H1 (cell line): ENCODE data around the gene MYO15B. TPM values are rescaled to one million over a fixed set of nuclear protein-coding genes. Genes with fewer than 3 reads are reported as not detected.

ENCODE experiments used
- CTCF ChIA-PET: fragments of 300-600 bp; sonication (Branson Sonifier 250); formaldehyde crosslinking; loops from one replicate; lab custom pipeline; 2021; ENCODE audit not compliant: partially characterized antibody; lab: Charles Lee
- POLR2A ChIA-PET: fragments of 300-600 bp; sonication (Branson Sonifier 250); formaldehyde crosslinking; loops from one replicate; lab custom pipeline; 2021; ENCODE audit warnings: inconsistent platforms; ENCODE audit not compliant: partially characterized antibody; lab: Charles Lee
- DNase-seq, 2 experiments: peaks; one replicate each; pipeline versions ENCODE4 v3.0.0 to v3.0.0-alpha.2; 2010 to 2022; ENCODE audit warnings: low spot score in 2 of 2, low read depth in 1 of 2, mixed read lengths in 1 of 2
- FAIRE-seq: peaks from 2 replicates; lab custom pipeline; 2011; peaks lifted over from hg19 to GRCh38; lab: Jason Lieb, UNC
- H2AFZ ChIP-seq: 2 replicates; pipeline ENCODE4 v1.8.1; 2012; ENCODE audit warnings: low read length, inconsistent platforms
- H2AK5ac ChIP-seq: 2 replicates; pipeline ENCODE4 v1.6.1; 2013; ENCODE audit warnings: low read depth, low read length
- H2BK120ac ChIP-seq: replicated peaks from 2 replicates; pipeline ENCODE3; 2013; ENCODE audit warnings: low read depth, low read length, inconsistent platforms
- H2BK12ac ChIP-seq: 2 replicates; pipeline ENCODE4 v1.6.1; 2013; ENCODE audit warnings: low read depth, low read length
- H2BK15ac ChIP-seq: 2 replicates; pipeline ENCODE4 v1.6.1; 2013; ENCODE audit warnings: low read length
- H2BK20ac ChIP-seq: 2 replicates; pipeline ENCODE4 v1.6.1; 2013; ENCODE audit warnings: low read length
- H2BK5ac ChIP-seq: 2 replicates; pipeline ENCODE4 v1.6.1; 2013; ENCODE audit warnings: low read depth, low read length
- H3K14ac ChIP-seq: 2 replicates; pipeline ENCODE4 v1.6.1; 2013; ENCODE audit warnings: inconsistent platforms; ENCODE audit not compliant: insufficient read length
- H3K18ac ChIP-seq: 2 replicates; pipeline ENCODE4 v1.6.1; 2013; ENCODE audit warnings: low read length; ENCODE audit errors: extremely low read depth
- H3K23ac ChIP-seq: 2 replicates; pipeline ENCODE4 v1.6.1; 2013; ENCODE audit warnings: inconsistent platforms; ENCODE audit not compliant: insufficient read length
- H3K23me2 ChIP-seq: 2 replicates; pipeline ENCODE4 v1.6.1; 2013; ENCODE audit warnings: low read depth, low read length
- H3K27ac ChIP-seq: 2 replicates; pipeline ENCODE4 v1.6.1; 2011; ENCODE audit warnings: low read depth, low read length, inconsistent platforms
- H3K27me3 ChIP-seq, 4 experiments: replicated peaks in 1 of 4; 1 replicate in 1 of 4; 2 replicates in 3 of 4; pipeline versions ENCODE4 v1.6.1 to v1.8.1; 2011 to 2013; ENCODE audit warnings: low read length in 3 of 4, mild to moderate bottlenecking in 3 of 4, inconsistent platforms in 2 of 4, mixed read lengths in 2 of 4, moderate library complexity in 1 of 4; ENCODE audit not compliant: control insufficient read depth in 3 of 4, insufficient read depth in 3 of 4; ENCODE audit errors: extremely low read depth in 1 of 4
- H3K36me3 ChIP-seq, 4 experiments: 2 replicates each; pipeline versions ENCODE4 v1.6.1 to v1.8.1; 2011 to 2013; ENCODE audit warnings: mild to moderate bottlenecking in 4 of 4, low read length in 3 of 4, moderate library complexity in 2 of 4, control low read depth in 1 of 4, inconsistent platforms in 1 of 4; ENCODE audit not compliant: insufficient read depth in 4 of 4, control insufficient read depth in 2 of 4
- H3K4ac ChIP-seq: replicated peaks from 2 replicates; pipeline ENCODE3; 2013; ENCODE audit warnings: low read length, low read depth, mixed read lengths, inconsistent platforms; ENCODE audit not compliant: insufficient read length
- H3K4me1 ChIP-seq, 4 experiments: replicated peaks in 1 of 4; 1 replicate in 1 of 4; 2 replicates in 3 of 4; pipeline versions ENCODE4 v1.6.1 to v1.8.1; 2011 to 2013; ENCODE audit warnings: low read length in 3 of 4, inconsistent platforms in 2 of 4, mixed read lengths in 1 of 4; ENCODE audit not compliant: insufficient read depth in 4 of 4, control insufficient read depth in 3 of 4
- H3K4me2 ChIP-seq, 2 experiments: 2 replicates each; pipeline versions ENCODE4 v1.6.1 to v1.8.1; 2011 to 2013; ENCODE audit warnings: low read depth in 2 of 2, low read length in 2 of 2, control low read depth in 1 of 2, inconsistent platforms in 1 of 2, mild to moderate bottlenecking in 1 of 2; ENCODE audit not compliant: insufficient read depth in 1 of 2
- H3K4me3 ChIP-seq, 4 experiments: fragments of 200-600, 300-600 bp in 1 of 4; sonication (generic), shearing (Covaris generic), sonication (Bioruptor Twin) in 1 of 4; 2 replicates each; pipeline versions ENCODE4 v1.5.1 to v1.8.1; 2011 to 2016; ENCODE audit warnings: low read length in 4 of 4, low read depth in 3 of 4, control low read depth in 2 of 4, inconsistent platforms in 2 of 4, mild to moderate bottlenecking in 2 of 4, mixed read lengths in 1 of 4, moderate library complexity in 1 of 4; ENCODE audit not compliant: insufficient read depth in 2 of 4; ENCODE audit errors: extremely low read depth in 1 of 4
- H3K56ac ChIP-seq: replicated peaks from 2 replicates; pipeline ENCODE3; 2013; ENCODE audit warnings: low read depth, mild to moderate bottlenecking, mixed read lengths, low read length, inconsistent platforms; ENCODE audit not compliant: insufficient read length
- H3K79me1 ChIP-seq: 2 replicates; pipeline ENCODE4 v1.6.1; 2013; ENCODE audit warnings: low read depth, low read length, control low read depth
- H3K79me2 ChIP-seq, 2 experiments: 2 replicates each; pipeline versions ENCODE4 v1.6.1 to v1.8.1; 2012 to 2013; ENCODE audit warnings: low read length in 2 of 2, mild to moderate bottlenecking in 2 of 2, inconsistent platforms in 1 of 2; ENCODE audit not compliant: insufficient read depth in 2 of 2, control insufficient read depth in 1 of 2
- H3K9ac ChIP-seq, 4 experiments: replicated peaks in 1 of 4; 1 replicate in 1 of 4; 2 replicates in 3 of 4; pipeline versions ENCODE4 v1.6.1 to v1.8.1; 2011 to 2013; ENCODE audit warnings: low read depth in 3 of 4, low read length in 3 of 4, control low read depth in 2 of 4, mild to moderate bottlenecking in 2 of 4, moderate library complexity in 2 of 4, inconsistent platforms in 1 of 4; ENCODE audit errors: extremely low read depth in 1 of 4
- H3K9me3 ChIP-seq, 2 experiments: 2 replicates each; pipeline versions ENCODE4 v1.6.1 to v1.8.1; 2012 to 2013; ENCODE audit warnings: mild to moderate bottlenecking in 2 of 2, moderate library complexity in 2 of 2, control low read depth in 1 of 2, inconsistent platforms in 1 of 2, low read depth in 1 of 2, low read length in 1 of 2, mixed read lengths in 1 of 2; ENCODE audit not compliant: insufficient read depth in 2 of 2
- H4K20me1 ChIP-seq, 2 experiments: replicated peaks in 1 of 2; 2 replicates each; pipeline versions ENCODE3 to v1.8.1; 2011 to 2013; ENCODE audit warnings: inconsistent platforms in 2 of 2, low read length in 2 of 2, mild to moderate bottlenecking in 1 of 2; ENCODE audit not compliant: insufficient read depth in 2 of 2, control insufficient read depth in 1 of 2
- H4K5ac ChIP-seq: 2 replicates; pipeline ENCODE4 v1.6.1; 2013; ENCODE audit warnings: low read length, low read depth, mixed read lengths, inconsistent platforms; ENCODE audit not compliant: insufficient read length
- H4K8ac ChIP-seq: 2 replicates; pipeline ENCODE4 v1.8.0; 2013; ENCODE audit warnings: mild to moderate bottlenecking, moderate library complexity, low read length, inconsistent platforms; ENCODE audit not compliant: insufficient read depth; ENCODE audit errors: extremely low read depth
- H4K91ac ChIP-seq: replicated peaks from 2 replicates; pipeline ENCODE3; 2013; ENCODE audit warnings: low read length, mixed read lengths, inconsistent platforms; ENCODE audit not compliant: insufficient read length
- CEBPB ChIP-seq: IDR thresholded peaks from 2 replicates; pipeline ENCODE4 v1.6.1; 2012; ENCODE audit warnings: low read depth, low read length
- EZH2 ChIP-seq: fragments of 200-600 bp; sonication (generic); IDR thresholded peaks from 2 replicates; pipeline ENCODE4 v1.7.1; 2012; ENCODE audit warnings: low read depth, mild to moderate bottlenecking, moderate library complexity, low read length, inconsistent platforms; ENCODE audit not compliant: severe bottlenecking
- SIRT6 ChIP-seq: IDR thresholded peaks from one replicate; pipeline ENCODE4 v1.7.1; 2012; ENCODE audit warnings: low read length, inconsistent platforms
- SUZ12 ChIP-seq: fragments of 200-600 bp; sonication (generic); IDR thresholded peaks from 2 replicates; pipeline ENCODE4 v1.6.1; 2012; ENCODE audit warnings: mild to moderate bottlenecking, inconsistent platforms, low read length, moderate library complexity, mixed read lengths
- WGBS, 2 experiments: shearing (Covaris generic) in 1 of 2; methylation state at CpG; one replicate each; pipeline versions ENCODE4 v1.1.6 to v1.1.7; 2013 to 2015; ENCODE audit warnings: low lambda C conversion rate in 2 of 2, mixed read lengths in 2 of 2, inconsistent platforms in 1 of 2, low coverage in 1 of 2, missing lambda C conversion rate in 1 of 2; ENCODE audit not compliant: insufficient replicate concordance in 2 of 2, insufficient coverage in 1 of 2, insufficient read length in 1 of 2; ENCODE audit errors: extremely low coverage in 1 of 2, missing lambda C conversion rate in 1 of 2; 5-methylcytosine and 5-hydroxymethylcytosine counted together
- polyA plus RNA-seq, 7 experiments: library from polyadenylated mRNA; depleted of rRNA in 3 of 7; stranded (reverse) in 5 of 7; unstranded in 2 of 7; fragments of >200 nt in 5 of 7; fragments of 200-250 nt in 2 of 7; gene quantifications; 1 replicate in 5 of 7; 2 replicates in 1 of 7; 4 replicates in 1 of 7; pipeline versions ENCODE4 v1.2.1 to v1.2.3, GENCODE V29; 2011 to 2013; ENCODE audit warnings: missing spikeins in 2 of 7, mixed read lengths in 2 of 7
- total RNA-seq: library from RNA; stranded (reverse); fragmentation: NEBNext Ultra II Directional; extraction: Animal tissue kit (Norgen Biotek cat#: 25700); gene quantifications from 2 replicates; pipeline ENCODE4 v1.2.1, GENCODE V29; 2021

Gene MYO15B
- total and polyA plus RNA-seq, 2 of the 8 experiments (the other 6 are each of a cell fraction or from before 2014, with no cell fraction given), result 7.1 to 11.2 TPM

DNA sequence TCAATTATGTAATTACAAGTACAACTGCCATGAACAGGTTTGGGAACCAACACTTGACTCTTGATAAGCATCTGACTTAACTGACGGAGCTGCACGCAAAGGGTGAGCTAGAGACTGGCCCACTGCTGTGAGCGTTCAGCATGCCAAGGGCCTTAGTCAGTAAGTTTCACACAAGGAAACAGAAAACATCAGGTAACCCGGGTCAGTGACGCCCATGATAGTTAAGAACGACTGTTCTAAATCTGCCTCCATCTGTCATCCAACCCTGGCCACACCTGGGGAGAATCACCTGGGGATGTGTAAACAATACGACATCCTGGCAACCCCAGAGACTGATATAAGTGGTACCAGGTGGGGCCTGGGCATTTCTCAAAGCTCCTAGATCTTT, 57.9 kb downstream of the MYO15B start:
- CTCF ChIA-PET, result interaction anchor here (0.9 to 59.2 kb wide), 6 partner anchors 1 to 119 kb away, joined by 3 to 2200 read pairs (median 160); partner anchors contain the start of genes GALK1, RECQL5, SAP30BP and SMIM5
- POLR2A ChIA-PET, result interaction anchor here (1.0 to 1.9 kb wide), 7 partner anchors 8 to 112 kb away, joined by 3 to 7 read pairs (median 3); no protein-coding TSS in a partner anchor
- FAIRE-seq, result no peak

More for the DNA sequence above, 57.9 kb downstream of the MYO15B start:
- Histone ChIP-seq H3K9me3 (no peaks in the 10 kb centered on the region), H3K36me3 (peaks cover 4 to 15% (median 5%) of the 10 kb centered on the region in 4 experiments; a peak in 7 of 8 replicates), H3K14ac (no peak overlapping the region), H2BK12ac (no peak overlapping the region), H3K56ac (no peak overlapping the region), H2AFZ (no peak overlapping the region), H3K18ac (no peak overlapping the region), H3K4ac (no peak overlapping the region), H3K79me2 (no peaks in the 10 kb centered on the region; a peak in 1 of 4 replicates), H4K8ac (no peak overlapping the region), H3K79me1 (no peaks in the 10 kb centered on the region; the same call in 1 of the 2 replicates), H3K4me1 (peaks cover 5 to 16% (median 10%) of the 10 kb centered on the region in 4 experiments), H3K23me2 (no peaks in the 10 kb centered on the region), H3K23ac (no peak overlapping the region), H3K9ac (no peak overlapping the region), H3K27ac (no peak overlapping the region), H2BK15ac (no peak overlapping the region), H3K4me2 (no peak overlapping the region), H3K4me3 (no peak overlapping the region), H4K5ac (no peak overlapping the region), H4K91ac (no peak overlapping the region), H2BK20ac (no peak overlapping the region), H2BK120ac (no peak overlapping the region), H3K27me3 (no peaks in the 10 kb centered on the region), H4K20me1 (no peaks in the 10 kb centered on the region), H2AK5ac (no peak overlapping the region), H2BK5ac (no peak overlapping the region; the same call in 1 of the 2 replicates)
- 79% methylated on average over 7 of the region's 7 CpGs; no CpG with 5 or more reads in 1 of the 2 experiments for WGBS, 2 experiments
- TF ChIP-seq CEBPB (no peak), SIRT6 (no peak), EZH2 (no peak), SUZ12 (no peak)
- no peak for DNase-seq
